HEK293 (cell line): Measurements from ENCODE around the gene CXCL12.

Source experiments
- BCL11B ChIP-seq: fragments of 450-650 bp; formaldehyde crosslinking; IDR thresholded peaks from 2 replicates; pipeline ENCODE4 v1.5.1; 2016; ENCODE audit warnings: low read depth, missing biosample characterization, missing genetic modification characterization
- PBX3 ChIP-seq: sonication (generic); formaldehyde crosslinking; IDR thresholded peaks from 2 replicates; pipeline ENCODE4 v1.8.1; 2022; ENCODE audit warnings: mild to moderate bottlenecking, moderate library complexity, missing genetic modification reagents
- ZBTB17 ChIP-seq: fragments of 450-650 bp; formaldehyde crosslinking; IDR thresholded peaks from 2 replicates; pipeline ENCODE4 v1.5.1; 2016; ENCODE audit warnings: missing biosample characterization, missing genetic modification characterization
- ZBTB7A ChIP-seq: fragments of 450-650 bp; formaldehyde crosslinking; IDR thresholded peaks from 2 replicates; pipeline ENCODE4 v1.5.1; 2016; ENCODE audit warnings: low read depth, missing biosample characterization, missing genetic modification characterization
- ZNF76 ChIP-seq: fragments of 450-650 bp; formaldehyde crosslinking; IDR thresholded peaks from 2 replicates; pipeline ENCODE4; 2016; ENCODE audit warnings: low read depth, missing biosample characterization, missing genetic modification characterization, borderline replicate concordance
- TF ChIP-seq, protein P1 (sequence below): fragments of 450-650 bp; formaldehyde crosslinking; IDR thresholded peaks from 2 replicates; pipeline ENCODE4 v1.5.1; 2016; ENCODE audit warnings: missing biosample characterization, missing genetic modification characterization

GRCh38 chr10:44387853-44388251 is 3.0 kb upstream of the CXCL12 start:
- TF ChIP-seq BCL11B (tag by site-specific recombination) (no peak), ZBTB17 (tag by site-specific recombination) (no peak), ZNF76 (no peak), PBX3 (no peak), ZBTB7A (tag by site-specific recombination) (no peak)
- TF ChIP-seq, protein P1, sequence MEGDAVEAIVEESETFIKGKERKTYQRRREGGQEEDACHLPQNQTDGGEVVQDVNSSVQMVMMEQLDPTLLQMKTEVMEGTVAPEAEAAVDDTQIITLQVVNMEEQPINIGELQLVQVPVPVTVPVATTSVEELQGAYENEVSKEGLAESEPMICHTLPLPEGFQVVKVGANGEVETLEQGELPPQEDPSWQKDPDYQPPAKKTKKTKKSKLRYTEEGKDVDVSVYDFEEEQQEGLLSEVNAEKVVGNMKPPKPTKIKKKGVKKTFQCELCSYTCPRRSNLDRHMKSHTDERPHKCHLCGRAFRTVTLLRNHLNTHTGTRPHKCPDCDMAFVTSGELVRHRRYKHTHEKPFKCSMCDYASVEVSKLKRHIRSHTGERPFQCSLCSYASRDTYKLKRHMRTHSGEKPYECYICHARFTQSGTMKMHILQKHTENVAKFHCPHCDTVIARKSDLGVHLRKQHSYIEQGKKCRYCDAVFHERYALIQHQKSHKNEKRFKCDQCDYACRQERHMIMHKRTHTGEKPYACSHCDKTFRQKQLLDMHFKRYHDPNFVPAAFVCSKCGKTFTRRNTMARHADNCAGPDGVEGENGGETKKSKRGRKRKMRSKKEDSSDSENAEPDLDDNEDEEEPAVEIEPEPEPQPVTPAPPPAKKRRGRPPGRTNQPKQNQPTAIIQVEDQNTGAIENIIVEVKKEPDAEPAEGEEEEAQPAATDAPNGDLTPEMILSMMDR (tag by site-specific recombination): no peak
